IMR-90 (cell line): ENCODE measurements around the gene PDGFD. TPM values are rescaled to one million over a fixed set of nuclear protein-coding genes. Genes with fewer than 3 reads are reported as not detected.

Experiments used
- ATAC-seq: fragments of 200-7000 bp; cut with Tn5 transposase; 2 replicates; pipeline ENCODE4 v1.9.1; 2020; ENCODE audit warnings: low read depth, mild to moderate bottlenecking, moderate library complexity
- BruUV-seq: library from RNA; stranded (reverse); fragments of 400-500 nt; replicated peaks from 2 replicates; lab custom pipeline; 2021; lab: Mats Ljungman, UMichigan
- CTCF ChIA-PET: fragments of 300-600 bp; formaldehyde crosslinking; extraction: SDS; loops from one replicate; lab custom pipeline; 2021; ENCODE audit warnings: antibody characterized with exemption; lab: Yijun Ruan, JAX
- POLR2A ChIA-PET: fragments of 300-600 bp; sonication (Branson Sonifier 250); formaldehyde crosslinking; loops from one replicate; lab custom pipeline; 2022; ENCODE audit warnings: antibody characterized with exemption; ENCODE audit not compliant: unreplicated experiment; lab: Charles Lee
- DNase-seq: peaks from one replicate; pipeline ENCODE4 v3.0.0; 2013
- H2AFZ ChIP-seq: replicated peaks from 2 replicates; pipeline ENCODE3; 2013; ENCODE audit warnings: low read length, mild to moderate bottlenecking; ENCODE audit not compliant: poor library complexity
- H2AK5ac ChIP-seq: 2 replicates; pipeline ENCODE4 v1.6.1; 2013; ENCODE audit warnings: low read depth, low read length, inconsistent platforms
- H2AK9ac ChIP-seq: replicated peaks from 2 replicates; pipeline ENCODE3; 2013; ENCODE audit warnings: mild to moderate bottlenecking, low read depth, low read length, moderate library complexity; ENCODE audit not compliant: poor library complexity
- H2BK120ac ChIP-seq: 2 replicates; pipeline ENCODE4 v1.6.1; 2013; ENCODE audit warnings: low read depth, low read length, inconsistent platforms
- H2BK15ac ChIP-seq: 3 replicates; pipeline ENCODE4 v1.6.1; 2013; ENCODE audit warnings: low read depth, low read length, inconsistent platforms
- H2BK20ac ChIP-seq: 2 replicates; pipeline ENCODE4 v1.6.1; 2013; ENCODE audit warnings: low read depth, mild to moderate bottlenecking, inconsistent platforms, low read length, moderate library complexity
- H2BK5ac ChIP-seq: 2 replicates; pipeline ENCODE4 v1.6.1; 2013; ENCODE audit warnings: mild to moderate bottlenecking, low read depth, low read length, inconsistent platforms; ENCODE audit not compliant: poor library complexity, severe bottlenecking
- H3K14ac ChIP-seq: replicated peaks from 2 replicates; pipeline ENCODE4 v1.6.1; 2013; ENCODE audit warnings: low read depth, low read length, inconsistent platforms
- H3K18ac ChIP-seq: 2 replicates; pipeline ENCODE4 v1.6.1; 2013; ENCODE audit warnings: low read depth, low read length, control low read depth
- H3K23ac ChIP-seq: 2 replicates; pipeline ENCODE4 v1.6.1; 2013; ENCODE audit warnings: low read depth, low read length, inconsistent platforms
- H3K27ac ChIP-seq: 2 replicates; pipeline ENCODE4 v1.5.1; 2013; ENCODE audit warnings: mild to moderate bottlenecking, control low read depth, low read length; ENCODE audit not compliant: insufficient read depth
- H3K27me3 ChIP-seq: 2 replicates; pipeline ENCODE4 v1.6.1; 2013; ENCODE audit warnings: low read length; ENCODE audit not compliant: control insufficient read depth, insufficient read depth
- H3K36me3 ChIP-seq: 2 replicates; pipeline ENCODE4 v1.6.1; 2013; ENCODE audit warnings: low read length, mixed read lengths; ENCODE audit not compliant: control insufficient read depth, insufficient read depth
- H3K4ac ChIP-seq: 2 replicates; pipeline ENCODE4 v1.6.1; 2013; ENCODE audit warnings: low read depth, low read length, inconsistent platforms
- H3K4me1 ChIP-seq: 2 replicates; pipeline ENCODE4 v1.6.1; 2013; ENCODE audit warnings: low read length, mixed read lengths; ENCODE audit not compliant: control insufficient read depth, insufficient read depth
- H3K4me2 ChIP-seq: 2 replicates; pipeline ENCODE4 v1.6.1; 2013; ENCODE audit warnings: low read depth, mild to moderate bottlenecking, control low read depth, low read length, moderate library complexity
- H3K4me3 ChIP-seq: 2 replicates; pipeline ENCODE4 v1.5.1; 2013; ENCODE audit warnings: low read depth, mild to moderate bottlenecking, control low read depth, low read length, moderate library complexity; ENCODE audit not compliant: insufficient read depth
- H3K56ac ChIP-seq: 2 replicates; pipeline ENCODE4 v1.6.1; 2013; ENCODE audit warnings: low read length, inconsistent platforms; ENCODE audit not compliant: insufficient read depth; ENCODE audit errors: extremely low read depth
- H3K79me1 ChIP-seq, 2 experiments: 2 replicates each; pipeline ENCODE4 v1.6.1; 2013; ENCODE audit warnings: low read length in 2 of 2, inconsistent platforms in 1 of 2, low read depth in 1 of 2
- H3K9ac ChIP-seq: 2 replicates; pipeline ENCODE4 v1.6.1; 2013; ENCODE audit warnings: low read depth, low read length, control low read depth
- H3K9me1 ChIP-seq: 2 replicates; pipeline ENCODE4 v1.6.1; 2013; ENCODE audit warnings: low read length, inconsistent platforms; ENCODE audit not compliant: insufficient read depth
- H3K9me3 ChIP-seq: 2 replicates; pipeline ENCODE4 v1.6.1; 2013; ENCODE audit warnings: low read length; ENCODE audit not compliant: control insufficient read depth, insufficient read depth
- H4K20me1 ChIP-seq: 2 replicates; pipeline ENCODE4 v1.6.1; 2013; ENCODE audit warnings: low read length, inconsistent platforms; ENCODE audit not compliant: insufficient read depth
- H4K5ac ChIP-seq: 2 replicates; pipeline ENCODE4 v1.6.1; 2013; ENCODE audit warnings: mild to moderate bottlenecking, low read depth, low read length, control low read depth
- H4K8ac ChIP-seq, 2 experiments: 2 replicates each; pipeline ENCODE4 v1.6.1; 2013; ENCODE audit warnings: low read depth in 2 of 2, low read length in 2 of 2, control low read depth in 1 of 2, inconsistent platforms in 1 of 2
- H4K91ac ChIP-seq: 2 replicates; pipeline ENCODE4 v1.6.1; 2013; ENCODE audit warnings: low read depth, low read length, inconsistent platforms; ENCODE audit not compliant: insufficient read depth
- BHLHE40 ChIP-seq: fragments of 150-350 bp; IDR thresholded peaks from 2 replicates; pipeline ENCODE4 v1.6.1; 2016; ENCODE audit warnings: mild to moderate bottlenecking, low read depth, low read length
- CEBPB ChIP-seq: IDR thresholded peaks from 2 replicates; pipeline ENCODE4 v1.6.1; 2012; ENCODE audit warnings: low read depth, low read length, improper control_type of control experiment
- CHD1 ChIP-seq: IDR thresholded peaks from 2 replicates; pipeline ENCODE4 v1.6.1; 2012; ENCODE audit warnings: low read depth, low read length, improper control_type of control experiment
- FOS ChIP-seq: fragments of 150-350 bp; IDR thresholded peaks from 2 replicates; pipeline ENCODE4 v1.6.1; 2016; ENCODE audit warnings: low read depth, low read length
- MAFK ChIP-seq: IDR thresholded peaks from 2 replicates; pipeline ENCODE4 v1.6.1; 2012; ENCODE audit warnings: low read depth, low read length, improper control_type of control experiment
- MAZ ChIP-seq: IDR thresholded peaks from 2 replicates; pipeline ENCODE4 v1.6.1; 2012; ENCODE audit warnings: low read depth, mild to moderate bottlenecking, low read length, improper control_type of control experiment, moderate library complexity, borderline replicate concordance
- MXI1 ChIP-seq: IDR thresholded peaks from 2 replicates; pipeline ENCODE4 v1.6.1; 2012; ENCODE audit warnings: low read depth, mild to moderate bottlenecking, low read length, moderate library complexity, borderline replicate concordance
- NFE2L2 ChIP-seq: fragments of 150-350 bp; IDR thresholded peaks from 2 replicates; pipeline ENCODE4 v1.6.1; 2016; ENCODE audit warnings: low read depth, mild to moderate bottlenecking, low read length
- POLR2A ChIP-seq: IDR thresholded peaks from 2 replicates; pipeline ENCODE4 v1.6.1; 2012; ENCODE audit warnings: mild to moderate bottlenecking, low read depth, low read length
- RAD21 ChIP-seq: IDR thresholded peaks from 2 replicates; pipeline ENCODE4 v1.6.1; 2012; ENCODE audit warnings: low read length, improper control_type of control experiment
- RCOR1 ChIP-seq: IDR thresholded peaks from 2 replicates; pipeline ENCODE4 v1.6.1; 2012; ENCODE audit warnings: mild to moderate bottlenecking, low read length, improper control_type of control experiment; ENCODE audit not compliant: insufficient replicate concordance
- RFX5 ChIP-seq: IDR thresholded peaks from 2 replicates; pipeline ENCODE4 v1.8.0; 2012; ENCODE audit warnings: low read depth, mild to moderate bottlenecking, low read length, moderate library complexity
- SMC3 ChIP-seq: fragments of 150-350 bp; IDR thresholded peaks from 2 replicates; pipeline ENCODE4 v1.6.1; 2016; ENCODE audit warnings: low read depth, mild to moderate bottlenecking, antibody characterized with exemption, low read length, moderate library complexity
- WGBS, 2 experiments: methylation state at CpG; one replicate each; pipeline versions ENCODE4 v1.1.5 to v1.1.7; 2013; ENCODE audit warnings: missing lambda C conversion rate in 2 of 2; ENCODE audit not compliant: insufficient read length in 1 of 2; ENCODE audit errors: extremely low coverage in 2 of 2; 5-methylcytosine and 5-hydroxymethylcytosine counted together
- dilution Hi-C: fragments of 300-500 bp; cut with HindIII; formaldehyde crosslinking; loops from one replicate; pipeline ENCODE4 v1.14.3; 2018; ENCODE audit warnings: low sequenced_read_pairs; ENCODE audit not compliant: unreplicated experiment
- in situ Hi-C: fragments of 300-500 bp; cut with MboI; formaldehyde crosslinking; loops from 3 replicates; pipeline ENCODE4 v1.14.3; 2019; ENCODE audit warnings: low sequenced_read_pairs, inconsistent platforms, mixed read lengths
- intact Hi-C: fragments of 100-400 bp; cut with micrococcal nuclease; formaldehyde crosslinking; loops from 2 replicates; pipeline ENCODE4 v1.10.0; 2022
- polyA plus RNA-seq, 3 experiments: library from polyadenylated mRNA; depleted of rRNA; stranded (reverse); fragments of >200 nt; gene quantifications; 2 replicates each; pipeline ENCODE4 v1.2.3, GENCODE V29; 2012; ENCODE audit warnings: low replicate concordance in 1 of 3
- total RNA-seq: library from RNA; depleted of rRNA; stranded (reverse); fragments of >200 nt; gene quantifications from 2 replicates; pipeline ENCODE4 v1.2.3, GENCODE V29; 2012
- TF ChIP-seq, protein P1 (sequence below): fragments of 150-350 bp; IDR thresholded peaks from 2 replicates; pipeline ENCODE4 v1.6.1; 2017; ENCODE audit warnings: mild to moderate bottlenecking, antibody characterized with exemption, low read length, low read depth
- TF ChIP-seq, protein P2 (sequence below): conservative IDR thresholded peaks from 2 replicates; pipeline ENCODE4 v1.5.1; 2012; ENCODE audit warnings: mild to moderate bottlenecking, low read depth, low read length, improper control_type of control experiment
- TF ChIP-seq, protein P3 (sequence below): fragments of 150-350 bp; IDR thresholded peaks from 2 replicates; pipeline ENCODE4 v1.6.1; 2016; ENCODE audit warnings: low read depth, mild to moderate bottlenecking, low read length, moderate library complexity, borderline replicate concordance

PDGFD gene
- total and polyA plus RNA-seq, 2 of the 4 experiments (the other 2 are of a cell fraction): 2.1 to 3.0 TPM

DNA sequence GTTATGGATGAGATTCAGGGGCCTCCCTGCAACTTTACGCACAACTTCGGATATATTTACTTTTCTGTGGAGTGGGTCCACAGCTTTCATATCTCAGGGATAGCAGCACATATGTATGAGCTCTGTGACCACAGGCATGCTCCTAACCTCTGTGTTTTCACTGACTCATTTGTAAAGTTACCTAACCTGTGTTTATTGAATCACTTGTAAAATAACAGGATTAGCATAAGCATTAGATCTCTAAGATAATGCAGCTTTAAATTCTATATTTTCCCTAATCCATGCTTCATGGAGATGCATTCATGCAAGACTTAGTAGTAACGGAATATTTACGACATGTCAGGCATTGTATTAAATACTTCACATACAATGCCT is 175.4 kb downstream of the PDGFD start:
- Histone ChIP-seq H3K4me2 (peak overlapping the region; percentile 20; the same call in 1 of the 2 replicates), H3K4ac (peak overlapping the region; percentile 65), H3K9me1 (no peaks in the 10 kb centered on the region), H3K9ac (no peak overlapping the region), H2AK5ac (no peak overlapping the region), H4K20me1 (no peaks in the 10 kb centered on the region), H2BK20ac (peak overlapping the region; percentile 73; the same call in 1 of the 2 replicates), H3K14ac (peak overlapping the region; percentile 23), H3K27me3 (no peaks in the 10 kb centered on the region; the same call in 1 of the 2 replicates), H3K4me3 (no peak overlapping the region), H4K91ac (peak overlapping the region; percentile 57; the same call in 1 of the 2 replicates), H2BK120ac (peak overlapping the region; percentile 49), H3K56ac (no peak overlapping the region), H3K27ac (peak overlapping the region; percentile 75; the same call in 1 of the 2 replicates), H2AK9ac (no peak overlapping the region), H3K79me1 (no peaks in the 10 kb centered on the region), H2BK5ac (peak overlapping the region; percentile 53), H3K9me3 (no peaks in the 10 kb centered on the region), H3K4me1 (peaks cover 13% of the 10 kb centered on the region), H4K8ac (peak overlapping the region in 1 of 2 experiments; percentile 32; a peak in 1 of 4 replicates), H2BK15ac (no peak overlapping the region; the same call in 2 of the 3 replicates), H4K5ac (peak overlapping the region; percentile 53), H3K18ac (peak overlapping the region; percentile 40), H3K23ac (no peak overlapping the region), H3K36me3 (no peaks in the 10 kb centered on the region), H2AFZ (no peak overlapping the region)
- ATAC-seq (peak; percentile 88), DNase-seq (peak; percentile 85)
- intact Hi-C loops: no loop called here
- TF ChIP-seq CEBPB (peak; percentile 51), SMC3 (no peak), BHLHE40 (peak; percentile 21; the same call in 1 of the 2 replicates), MAZ (no peak), NFE2L2 (no peak), MAFK (no peak), RCOR1 (peak; percentile 27), CHD1 (no peak), FOS (peak; percentile 48; the same call in 1 of the 2 replicates), MXI1 (no peak), POLR2A (no peak), RAD21 (no peak), RFX5 (no peak)
- TF ChIP-seq, protein P1, sequence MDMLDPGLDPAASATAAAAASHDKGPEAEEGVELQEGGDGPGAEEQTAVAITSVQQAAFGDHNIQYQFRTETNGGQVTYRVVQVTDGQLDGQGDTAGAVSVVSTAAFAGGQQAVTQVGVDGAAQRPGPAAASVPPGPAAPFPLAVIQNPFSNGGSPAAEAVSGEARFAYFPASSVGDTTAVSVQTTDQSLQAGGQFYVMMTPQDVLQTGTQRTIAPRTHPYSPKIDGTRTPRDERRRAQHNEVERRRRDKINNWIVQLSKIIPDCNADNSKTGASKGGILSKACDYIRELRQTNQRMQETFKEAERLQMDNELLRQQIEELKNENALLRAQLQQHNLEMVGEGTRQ: no peak
- TF ChIP-seq, protein P2, sequence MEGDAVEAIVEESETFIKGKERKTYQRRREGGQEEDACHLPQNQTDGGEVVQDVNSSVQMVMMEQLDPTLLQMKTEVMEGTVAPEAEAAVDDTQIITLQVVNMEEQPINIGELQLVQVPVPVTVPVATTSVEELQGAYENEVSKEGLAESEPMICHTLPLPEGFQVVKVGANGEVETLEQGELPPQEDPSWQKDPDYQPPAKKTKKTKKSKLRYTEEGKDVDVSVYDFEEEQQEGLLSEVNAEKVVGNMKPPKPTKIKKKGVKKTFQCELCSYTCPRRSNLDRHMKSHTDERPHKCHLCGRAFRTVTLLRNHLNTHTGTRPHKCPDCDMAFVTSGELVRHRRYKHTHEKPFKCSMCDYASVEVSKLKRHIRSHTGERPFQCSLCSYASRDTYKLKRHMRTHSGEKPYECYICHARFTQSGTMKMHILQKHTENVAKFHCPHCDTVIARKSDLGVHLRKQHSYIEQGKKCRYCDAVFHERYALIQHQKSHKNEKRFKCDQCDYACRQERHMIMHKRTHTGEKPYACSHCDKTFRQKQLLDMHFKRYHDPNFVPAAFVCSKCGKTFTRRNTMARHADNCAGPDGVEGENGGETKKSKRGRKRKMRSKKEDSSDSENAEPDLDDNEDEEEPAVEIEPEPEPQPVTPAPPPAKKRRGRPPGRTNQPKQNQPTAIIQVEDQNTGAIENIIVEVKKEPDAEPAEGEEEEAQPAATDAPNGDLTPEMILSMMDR: no peak
- TF ChIP-seq, protein P3, sequence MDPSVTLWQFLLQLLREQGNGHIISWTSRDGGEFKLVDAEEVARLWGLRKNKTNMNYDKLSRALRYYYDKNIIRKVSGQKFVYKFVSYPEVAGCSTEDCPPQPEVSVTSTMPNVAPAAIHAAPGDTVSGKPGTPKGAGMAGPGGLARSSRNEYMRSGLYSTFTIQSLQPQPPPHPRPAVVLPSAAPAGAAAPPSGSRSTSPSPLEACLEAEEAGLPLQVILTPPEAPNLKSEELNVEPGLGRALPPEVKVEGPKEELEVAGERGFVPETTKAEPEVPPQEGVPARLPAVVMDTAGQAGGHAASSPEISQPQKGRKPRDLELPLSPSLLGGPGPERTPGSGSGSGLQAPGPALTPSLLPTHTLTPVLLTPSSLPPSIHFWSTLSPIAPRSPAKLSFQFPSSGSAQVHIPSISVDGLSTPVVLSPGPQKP: no peak
- no TSS peak for BruUV-seq
- ChIA-PET POLR2A (no interaction called here), CTCF (interaction anchor here (1.0 to 1.5 kb wide), 3 partner anchors 10 to 416 kb away, joined by 3 to 6 read pairs (median 3); partner anchors contain the start of gene PDGFD)
- dilution Hi-C loops: no loop called here
- no CpG with 5 or more reads among the region's 4 CpGs for WGBS, 2 experiments
- in situ Hi-C loops: no loop called here
